IPS-18a (cell line): ENCODE results near the gene CYBC1.

Experiments used
- H3K27ac ChIP-seq: one replicate; pipeline ENCODE4 v1.5.1; 2013; ENCODE audit warnings: low read length
- H3K27me3 ChIP-seq: one replicate; pipeline ENCODE4 v1.6.1; 2013; ENCODE audit warnings: mild to moderate bottlenecking, low read length; ENCODE audit not compliant: control insufficient read depth, insufficient read depth
- H3K36me3 ChIP-seq: one replicate; pipeline ENCODE4 v1.6.1; 2013; ENCODE audit warnings: low read depth, low read length; ENCODE audit not compliant: control insufficient read depth
- H3K4me1 ChIP-seq: one replicate; pipeline ENCODE4 v1.6.1; 2013; ENCODE audit warnings: low read depth, low read length; ENCODE audit not compliant: control insufficient read depth
- H3K4me3 ChIP-seq: one replicate; pipeline ENCODE4 v1.5.1; 2013; ENCODE audit warnings: low read length
- H3K9ac ChIP-seq: one replicate; pipeline ENCODE4 v1.6.1; 2013; ENCODE audit warnings: mild to moderate bottlenecking, low read length, moderate library complexity
- H3K9me3 ChIP-seq: one replicate; pipeline ENCODE4 v1.6.1; 2013; ENCODE audit warnings: low read depth, low read length; ENCODE audit not compliant: control insufficient read depth

CYBC1 gene

GRCh38 chr17:82399601-82400101 lies 50.9 kb downstream of the CYBC1 start:
- Histone ChIP-seq H3K9ac (no peak overlapping the region), H3K27ac (no peak overlapping the region), H3K27me3 (no peaks in the 10 kb centered on the region), H3K4me3 (no peak overlapping the region), H3K9me3 (no peaks in the 10 kb centered on the region), H3K36me3 (no peaks in the 10 kb centered on the region), H3K4me1 (no peaks in the 10 kb centered on the region)

- Histone ChIP-seq H3K9ac (no peak overlapping the region), H3K36me3 (no peaks in the 10 kb centered on the region), H3K27ac (no peak overlapping the region), H3K4me1 (no peaks in the 10 kb centered on the region), H3K9me3 (no peaks in the 10 kb centered on the region), H3K27me3 (no peaks in the 10 kb centered on the region), H3K4me3 (no peak overlapping the region)
Measured at GRCh38 chr17:82399041-82399441, 51.5 kb downstream of the CYBC1 start.

- H3K9me3 ChIP-seq = no peaks in the 10 kb centered on the region
- H3K27ac ChIP-seq = no peak overlapping the region
- no peaks in the 10 kb centered on the region for H3K36me3 ChIP-seq
- H3K4me3 ChIP-seq = no peak overlapping the region
- no peaks in the 10 kb centered on the region for H3K4me1 ChIP-seq
- no peak overlapping the region for H3K9ac ChIP-seq
- H3K27me3 ChIP-seq = no peaks in the 10 kb centered on the region
Measured at GRCh38 chr17:82397449-82398335, 52.9 kb downstream of the CYBC1 start.

GRCh38 chr17:82396601-82397435 lies 53.7 kb downstream of the CYBC1 start:
- H3K27ac ChIP-seq = no peak overlapping the region
- H3K4me1 ChIP-seq = no peaks in the 10 kb centered on the region
- no peak overlapping the region for H3K9ac ChIP-seq
- no peaks in the 10 kb centered on the region for H3K36me3 ChIP-seq
- H3K9me3 ChIP-seq = no peaks in the 10 kb centered on the region
- no peaks in the 10 kb centered on the region for H3K27me3 ChIP-seq
- no peak overlapping the region for H3K4me3 ChIP-seq

- Histone ChIP-seq H3K27me3 (no peaks in the 10 kb centered on the region), H3K4me3 (no peak overlapping the region), H3K27ac (no peak overlapping the region), H3K4me1 (no peaks in the 10 kb centered on the region), H3K9me3 (no peaks in the 10 kb centered on the region), H3K9ac (no peak overlapping the region), H3K36me3 (no peaks in the 10 kb centered on the region)
Measured at GRCh38 chr17:82394278-82394677, 56.3 kb downstream of the CYBC1 start.

DNA sequence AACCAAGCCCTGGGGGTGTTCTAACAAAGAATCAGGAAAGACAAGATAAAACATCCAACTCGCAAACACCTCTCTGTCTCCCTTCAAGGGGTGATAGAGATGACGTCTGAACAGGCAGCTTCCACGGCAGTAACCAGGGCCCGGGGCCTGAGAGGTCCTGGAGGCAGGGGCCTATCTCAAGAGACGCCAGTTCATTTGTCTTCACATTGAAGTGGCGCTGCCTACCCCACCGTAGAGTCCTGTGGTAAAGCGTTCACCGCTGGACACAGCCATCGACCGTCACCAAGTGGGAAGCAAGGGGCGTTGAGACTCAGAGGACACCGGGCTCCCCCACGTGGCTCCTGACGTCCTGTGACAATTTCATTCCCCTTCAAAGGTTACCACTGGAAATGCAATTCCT lies 57.6 kb downstream of the CYBC1 start:
- H3K4me3 ChIP-seq = no peak overlapping the region
- H3K9ac ChIP-seq = no peak overlapping the region
- no peaks in the 10 kb centered on the region for H3K4me1 ChIP-seq
- no peaks in the 10 kb centered on the region for H3K27me3 ChIP-seq
- H3K36me3 ChIP-seq = no peaks in the 10 kb centered on the region
- H3K27ac ChIP-seq = no peak overlapping the region
- no peaks in the 10 kb centered on the region for H3K9me3 ChIP-seq
